ENCODE results near the gene TAF7. TPM values are rescaled to one million over a fixed set of nuclear protein-coding genes. Genes with fewer than 3 reads are reported as not detected.

The TAF7 gene
- 10 to 100 TPM; 41.9 to 62.5 (median 50.3) TPM for total RNA-seq

DNA sequence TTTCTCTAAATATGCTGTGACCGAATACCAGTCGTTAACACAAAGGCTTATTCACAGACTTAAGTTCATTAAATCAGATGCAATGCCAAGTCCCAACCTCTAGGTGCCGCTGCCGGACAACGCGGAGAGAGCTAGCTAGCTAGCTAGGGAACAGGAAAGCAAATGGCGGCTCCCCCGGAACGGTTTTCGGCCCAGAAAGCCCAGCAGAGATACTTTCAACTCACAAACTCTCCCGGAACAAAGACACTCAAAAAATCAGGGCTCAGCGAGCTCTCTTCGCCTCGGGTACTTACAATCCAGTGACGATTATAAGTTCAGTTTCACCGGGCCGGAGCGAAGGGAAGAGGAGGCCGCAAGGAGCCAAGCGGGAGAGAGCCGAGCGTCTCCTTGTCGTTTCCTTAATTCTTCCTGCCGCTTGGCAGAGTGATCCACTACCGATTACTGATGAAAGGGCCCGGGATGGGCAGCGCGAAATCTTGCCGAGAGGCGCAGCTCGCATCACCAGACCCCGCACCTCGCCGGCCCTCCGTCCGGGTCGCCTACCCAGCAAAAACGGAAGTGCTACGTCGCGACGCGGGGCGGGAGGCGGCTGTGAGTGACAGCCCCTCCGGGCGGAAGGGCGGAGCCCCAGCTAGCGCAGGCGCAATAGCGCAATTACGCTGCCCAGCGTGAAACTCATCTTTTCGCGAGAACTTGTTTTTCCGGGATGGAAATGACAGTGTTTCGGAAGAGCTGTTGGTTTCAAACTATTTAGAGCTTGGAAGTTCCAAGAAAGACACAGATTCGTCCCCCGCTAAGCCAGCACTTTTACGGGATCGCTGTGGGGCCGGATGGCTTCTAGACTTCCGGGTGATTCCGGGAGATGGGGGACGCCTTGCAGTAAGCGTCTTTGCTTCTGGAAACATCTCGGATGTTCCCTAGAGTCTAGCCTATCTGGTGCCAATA, at the start of gene TAF7:
Gene TAF7 (minus strand): TSS at position 560 of the 945 bp plus-strand sequence. CDS start 740 bp downstream, outside the sequence.
- in situ Hi-C loops (cut with MboI; ENCODE audit: low pct_ligation_motif_present in 1 of 4, low pct_unique_long_range_greater_than_20kb in 1 of 4, low sequenced_read_pairs in 3 of 4) (loop anchor here in 1 of 4 donors (25.0 kb wide), 1 partner anchor 242 kb away; no protein-coding TSS in a partner anchor), intact Hi-C loops (cut with DNase I; ENCODE audit: low total_unique reads) (loop anchor here (10.0 kb wide), 1 partner anchor 244 kb away; no protein-coding TSS in a partner anchor)
- Histone ChIP-seq H3K4me3 (peak within 1 kb of the TSS; percentile 32 to 80 (median 62)), H3K36me3 (peaks cover 0 to 45% (median 20%) of the 10 kb centered on the region in 4 donors), H3K9me3 (peaks cover 53 to 63% of the 10 kb centered on the region in 2 donors), H3K4me1 (peaks cover 0 to 12% (median 4%) of the 10 kb centered on the region in 4 donors), H3K27me3 (no peaks in the 10 kb centered on the region), H3K27ac (peak within 1 kb of the TSS; percentile 87 to 97 (median 92))
- TF ChIP-seq POLR2A (IDR thresholded peaks at IDR 0.05), result peak; percentile 95
- TF ChIP-seq POLR2AphosphoS5 (IDR thresholded peaks at IDR 0.05), result peak; percentile 91 to 98 (median 96)
- peak; percentile 79 to 86 (median 85) for TF ChIP-seq CTCF (IDR thresholded peaks at IDR 0.05)
- TF ChIP-seq EP300 (IDR thresholded peaks at IDR 0.05; ENCODE audit: low read depth), result no peak
- peak; percentile 92 for DNase-seq
- WGBS, 2 donors (ENCODE audit: low coverage in 1 of 2), result 0 to 2% methylated on average over 1 to 67 of the region's 67 CpGs

- Histone ChIP-seq H3K4me3 (no peak overlapping the region), H3K4me1 (no peaks in the 10 kb centered on the region), H3K27me3 (peaks cover 37% of the 10 kb centered on the region), H3K27ac (no peak overlapping the region), H3K36me3 (no peaks in the 10 kb centered on the region), H3K9me3 (peaks cover 56 to 93% of the 10 kb centered on the region in 2 donors)
- intact Hi-C loops (cut with DNase I; ENCODE audit: low total_unique reads) (no loop called here), in situ Hi-C loops (cut with MboI; ENCODE audit: low pct_ligation_motif_present in 1 of 4, low pct_unique_long_range_greater_than_20kb in 1 of 4, low sequenced_read_pairs in 3 of 4) (loop anchor here in 1 of 4 donors (25.0 kb wide), 1 partner anchor 196 kb away; no protein-coding TSS in a partner anchor)
- WGBS, 2 donors (ENCODE audit: low coverage in 1 of 2), result 63 to 75% methylated on average over 7 to 46 of the region's 46 CpGs
- no peak for DNase-seq
- TF ChIP-seq EP300 (IDR thresholded peaks at IDR 0.05; ENCODE audit: low read depth) (no peak), CTCF (IDR thresholded peaks at IDR 0.05) (no peak), POLR2A (IDR thresholded peaks at IDR 0.05) (no peak)
These were observed 45.7 kb upstream of the TAF7 start for GRCh38 chr5:141366016-141366896.

DNA sequence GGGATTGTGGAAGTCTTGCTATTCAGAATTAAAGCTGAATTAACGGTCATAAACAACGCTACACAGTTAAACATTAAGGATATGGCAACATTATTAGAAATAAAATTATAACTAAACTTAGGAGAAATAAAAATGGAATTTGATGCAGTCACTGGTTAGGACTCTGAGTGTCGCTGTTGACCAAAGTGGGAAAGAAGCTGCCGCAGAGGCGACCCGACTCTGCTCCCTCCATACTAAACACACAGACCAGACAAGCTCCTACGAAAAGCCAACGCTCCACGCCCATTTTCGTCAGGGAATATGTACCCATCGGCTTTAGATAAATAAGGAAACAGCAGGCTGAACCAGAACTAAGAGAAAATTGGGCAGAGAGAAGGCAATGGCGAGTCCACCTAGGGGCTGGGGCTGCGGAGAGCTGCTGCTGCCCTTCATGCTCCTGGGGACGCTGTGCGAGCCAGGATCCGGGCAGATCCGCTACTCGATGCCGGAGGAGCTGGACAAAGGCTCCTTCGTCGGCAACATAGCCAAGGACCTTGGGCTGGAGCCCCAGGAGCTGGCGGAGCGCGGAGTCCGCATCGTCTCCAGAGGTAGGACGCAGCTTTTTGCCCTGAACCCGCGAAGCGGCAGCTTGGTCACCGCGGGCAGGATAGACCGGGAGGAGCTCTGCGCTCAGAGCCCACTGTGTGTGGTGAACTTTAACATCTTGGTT, 43.5 kb upstream of the TAF7 start, which contains the start of gene PCDHGA5:
Gene PCDHGA5 (plus strand): TSS at position 211 of the 709 bp plus-strand sequence. CDS start 169 bp downstream, at position 380.
- 52 to 61% methylated on average over 13 to 34 of the region's 34 CpGs for WGBS, 2 donors (ENCODE audit: low coverage in 1 of 2)
- H3K27me3 ChIP-seq, result peaks cover 39% of the 10 kb centered on the region
- no peaks in the 10 kb centered on the region for H3K36me3 ChIP-seq
- intact Hi-C loops (cut with DNase I; ENCODE audit: low total_unique reads), result no loop called here
- H3K9me3 ChIP-seq, result peaks cover 66 to 89% of the 10 kb centered on the region in 2 donors
- no peak within 1 kb of the TSS for H3K4me3 ChIP-seq
- in situ Hi-C loops (cut with MboI; ENCODE audit: low pct_ligation_motif_present in 1 of 4, low pct_unique_long_range_greater_than_20kb in 1 of 4, low sequenced_read_pairs in 3 of 4), result loop anchor here in 1 of 4 donors (25.0 kb wide), 1 partner anchor 198 kb away; no protein-coding TSS in a partner anchor
- H3K27ac ChIP-seq, result no peak within 1 kb of the TSS
- no peak for TF ChIP-seq POLR2AphosphoS5 (IDR thresholded peaks at IDR 0.05)
- no peak for TF ChIP-seq EP300 (IDR thresholded peaks at IDR 0.05; ENCODE audit: low read depth)
- TF ChIP-seq CTCF (IDR thresholded peaks at IDR 0.05), result no peak
- TF ChIP-seq POLR2A (IDR thresholded peaks at IDR 0.05), result no peak
- DNase-seq, result no peak
- H3K4me1 ChIP-seq, result no peaks in the 10 kb centered on the region
